ENCODE measurements around the gene FGF5.

The FGF5 gene

DNA sequence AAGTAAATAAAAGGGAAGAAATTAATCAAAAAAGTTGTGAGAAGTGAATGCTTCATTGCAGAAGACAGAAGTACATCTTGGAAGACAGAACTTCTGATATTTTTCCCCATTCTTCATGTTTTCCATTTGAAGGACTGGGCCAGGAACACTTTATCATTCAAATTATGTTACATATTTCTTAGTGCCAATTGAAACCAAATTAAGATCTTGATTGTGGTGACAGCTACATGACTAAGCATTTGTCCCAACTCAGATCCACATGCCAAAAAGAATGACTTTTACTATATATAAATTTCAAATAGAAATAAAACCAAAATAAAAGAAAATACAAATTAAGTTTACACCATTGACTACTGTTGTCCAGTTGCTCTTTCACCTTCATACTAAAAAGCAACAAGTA, 14.0 kb upstream of the FGF5 start:
- DNase-seq: no peak

GRCh38 chr4:80252953-80253352, 13.5 kb upstream of the FGF5 start:
- DNase-seq: no peak

More for the DNA sequence above, 14.0 kb upstream of the FGF5 start:
- intact Hi-C loops (cut with DNase I): no loop called here

DNA sequence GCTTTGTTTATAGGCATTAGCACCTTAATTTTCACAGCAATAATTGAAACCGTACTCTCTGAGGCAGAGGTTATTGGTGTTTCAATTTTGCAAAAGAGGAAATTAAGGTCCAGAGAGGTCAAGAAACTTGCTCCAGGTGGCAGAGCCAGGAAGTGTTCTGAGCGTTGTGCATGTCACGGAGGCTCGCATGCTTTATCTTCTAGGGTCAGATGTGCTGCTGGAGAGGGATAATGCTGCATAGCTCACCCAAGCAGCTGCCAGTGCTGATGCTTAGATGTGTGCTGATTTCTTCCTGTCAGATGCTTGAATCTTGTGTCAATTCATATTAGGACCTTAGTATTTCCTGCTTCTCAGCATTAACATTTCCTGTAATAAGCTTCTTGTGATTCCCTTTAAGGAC, 13.0 kb upstream of the FGF5 start:
- DNase-seq: no peak
- intact Hi-C loops (cut with DNase I): no loop called here

More at GRCh38 chr4:80252953-80253352, 13.5 kb upstream of the FGF5 start:
- intact Hi-C loops (cut with DNase I): no loop called here

- intact Hi-C loops (cut with DNase I): no loop called here
- DNase-seq: no peak
Measured at GRCh38 chr4:80254114-80254513, 12.3 kb upstream of the FGF5 start.

- no peak for DNase-seq
- intact Hi-C loops (cut with DNase I): no loop called here
Measured at GRCh38 chr4:80255329-80256095, 11.0 kb upstream of the FGF5 start.

DNA sequence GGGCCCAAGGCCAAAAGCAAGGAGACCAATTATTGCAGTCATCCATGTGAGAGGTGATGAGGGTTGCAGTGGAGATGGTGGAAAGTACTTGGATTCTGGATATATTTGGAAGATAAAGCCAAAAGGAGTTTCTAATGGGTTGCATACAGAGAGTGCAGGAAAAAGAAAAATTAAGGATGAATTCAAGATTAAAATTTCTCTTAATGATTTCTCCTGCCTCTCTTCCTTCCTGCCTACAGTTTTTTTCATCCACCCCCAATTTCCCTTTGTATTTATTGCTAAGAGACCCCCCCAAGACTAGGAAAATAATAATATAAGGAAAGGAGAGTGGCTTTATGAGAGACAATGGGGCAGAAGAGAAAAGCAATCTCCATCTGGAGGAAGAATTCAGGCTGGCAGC, 8.6 kb upstream of the FGF5 start:
- intact Hi-C loops (cut with DNase I): no loop called here

DNA sequence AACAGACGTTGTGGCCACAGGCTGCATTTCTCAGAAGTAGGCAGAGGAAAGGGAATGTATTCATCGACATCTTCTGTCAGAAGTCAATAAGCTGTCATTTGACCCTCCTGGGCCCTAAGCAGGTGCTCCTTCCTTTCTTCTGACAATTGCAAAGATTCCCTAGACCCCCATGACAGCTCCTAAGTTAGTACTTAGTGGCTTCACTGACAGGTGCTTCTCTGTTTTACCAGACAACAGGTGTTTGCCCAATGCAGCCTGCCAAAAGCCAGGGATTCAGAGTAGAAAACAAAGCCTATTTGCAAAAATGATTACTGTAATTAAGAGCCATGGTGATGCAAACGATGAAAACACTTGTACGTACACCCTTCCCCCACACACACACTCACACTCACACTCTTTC, 7.5 kb upstream of the FGF5 start:
- DNase-seq: no peak
- intact Hi-C loops (cut with DNase I): no loop called here

More for the DNA sequence above, 8.6 kb upstream of the FGF5 start:
- no peak for DNase-seq

- DNase-seq: no peak
- intact Hi-C loops (cut with DNase I): no loop called here
Measured at GRCh38 chr4:80259817-80260216, 6.6 kb upstream of the FGF5 start.

DNA sequence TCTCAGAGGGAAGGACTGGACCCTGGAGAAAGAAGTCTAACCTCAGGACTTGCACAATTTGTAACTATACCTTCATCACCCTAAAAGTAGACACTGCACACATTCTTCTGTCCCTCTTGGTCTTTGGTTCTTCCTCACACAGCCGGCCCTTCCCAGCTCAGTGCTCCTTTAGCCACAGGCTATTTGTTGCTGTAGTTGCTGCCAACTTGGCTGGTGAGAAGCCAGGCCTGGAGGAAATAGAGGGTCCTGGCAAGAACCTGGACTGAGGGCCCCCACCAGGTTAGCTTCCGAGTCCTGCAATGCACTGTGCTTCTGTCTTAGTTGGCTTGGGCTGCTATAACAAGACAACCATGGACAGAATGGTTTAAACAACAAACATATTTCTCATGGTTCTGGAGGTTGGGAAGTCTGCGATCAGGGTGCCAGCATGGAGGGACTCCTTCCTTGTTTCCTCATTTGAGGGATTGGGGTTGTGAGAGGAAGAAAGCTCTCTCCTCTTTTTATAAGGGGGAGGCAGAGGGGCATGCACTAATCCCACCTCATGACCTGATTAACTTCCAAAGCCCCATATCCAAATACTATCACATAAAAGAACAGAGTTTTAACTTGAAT, 4.4 kb upstream of the FGF5 start:
- intact Hi-C loops (cut with DNase I): no loop called here
- no peak for DNase-seq

GRCh38 chr4:80263541-80264351, 2.7 kb upstream of the FGF5 start:
- intact Hi-C loops (cut with DNase I): no loop called here
- DNase-seq: no peak

GRCh38 chr4:80264352-80264647, 2.2 kb upstream of the FGF5 start:
- DNase-seq: no peak
- intact Hi-C loops (cut with DNase I): no loop called here

DNA sequence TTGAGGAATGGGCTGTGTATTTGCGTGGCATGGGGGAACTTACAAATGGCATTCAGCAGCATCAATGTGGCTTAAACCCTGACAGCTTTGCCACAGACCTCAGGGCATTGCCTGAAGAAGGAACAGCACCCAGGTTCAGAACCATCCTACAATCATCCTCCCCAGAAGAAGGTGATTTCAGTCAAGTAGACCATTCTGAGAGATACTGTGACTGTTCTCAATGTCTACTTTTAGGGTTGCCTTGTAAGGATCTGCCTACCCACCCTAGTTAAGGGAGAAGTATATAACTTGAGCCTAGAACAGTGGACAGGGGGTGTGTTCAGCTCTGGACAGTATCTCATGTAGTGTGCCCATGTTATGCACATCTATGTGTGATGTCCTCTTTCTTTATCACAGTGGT, 1.6 kb upstream of the FGF5 start:
- DNase-seq: no peak
- intact Hi-C loops (cut with DNase I): no loop called here

GRCh38 chr4:80265571-80266252, 752 bp upstream of the FGF5 start:
- no peak for DNase-seq

GRCh38 chr4:80266902-80267380, 477 bp downstream of the FGF5 start:
- intact Hi-C loops (cut with DNase I): no loop called here
- DNase-seq: no peak

More at GRCh38 chr4:80265571-80266252, 752 bp upstream of the FGF5 start:
- intact Hi-C loops (cut with DNase I): no loop called here

DNA sequence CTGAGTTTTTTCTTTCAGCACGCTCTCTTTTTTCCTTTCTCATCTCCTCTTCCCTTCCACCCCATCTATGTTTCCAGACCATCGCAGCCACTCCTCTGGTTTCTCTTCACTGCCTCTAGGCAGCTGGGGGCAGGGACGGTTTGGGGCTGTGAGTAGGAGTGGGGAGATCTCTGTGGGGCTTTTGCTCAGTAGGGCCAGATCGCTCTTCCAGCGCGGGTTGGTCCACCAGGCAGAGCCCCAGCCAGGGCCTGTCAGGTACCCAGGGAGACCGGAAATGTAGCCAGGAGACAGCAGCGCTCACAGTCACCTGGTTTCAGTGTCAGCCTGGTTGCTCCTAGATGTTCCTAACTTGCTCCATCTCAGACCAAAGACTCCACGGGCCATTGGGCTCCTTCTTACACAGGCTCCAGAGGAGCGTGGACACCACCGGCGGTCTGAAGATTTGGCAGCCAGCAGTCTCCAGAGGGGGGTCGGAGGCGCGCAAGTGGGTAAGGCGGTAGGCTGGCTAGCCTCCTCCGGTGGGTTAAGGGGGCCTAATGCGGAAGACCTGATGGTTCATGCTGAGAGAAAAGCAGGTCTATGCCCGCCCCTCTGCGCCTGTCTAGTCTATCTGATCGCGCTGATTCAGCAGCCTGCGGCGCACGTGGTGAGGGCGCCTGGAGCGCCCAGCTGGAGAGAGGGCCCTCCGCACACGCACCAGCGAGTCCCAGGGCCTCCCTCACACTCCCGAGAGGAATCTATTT, 1.8 kb downstream of the FGF5 start:
- no peak for DNase-seq

DNA sequence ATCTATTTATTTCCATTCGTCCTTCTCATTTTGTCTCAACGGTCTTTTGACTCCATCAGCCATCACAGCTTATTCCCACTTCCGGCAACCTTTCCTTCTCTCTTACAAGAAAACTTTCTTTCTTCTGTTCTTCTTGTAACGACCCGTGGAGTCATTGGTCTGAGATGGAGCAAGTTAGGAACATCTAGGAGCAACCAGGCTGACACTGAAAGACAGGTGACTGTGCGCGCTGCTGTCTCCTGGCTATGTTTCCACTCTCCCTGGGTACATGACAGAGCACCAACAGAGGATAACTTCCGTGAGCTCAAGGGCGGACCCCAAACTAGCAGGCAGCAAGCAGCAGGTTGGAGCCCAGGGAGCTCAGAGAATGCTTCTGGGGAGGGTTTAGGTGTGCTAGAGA, 2.5 kb downstream of the FGF5 start:
- DNase-seq: no peak
- intact Hi-C loops (cut with DNase I): no loop called here

More for the DNA sequence above, 1.8 kb downstream of the FGF5 start:
- intact Hi-C loops (cut with DNase I): no loop called here

DNA sequence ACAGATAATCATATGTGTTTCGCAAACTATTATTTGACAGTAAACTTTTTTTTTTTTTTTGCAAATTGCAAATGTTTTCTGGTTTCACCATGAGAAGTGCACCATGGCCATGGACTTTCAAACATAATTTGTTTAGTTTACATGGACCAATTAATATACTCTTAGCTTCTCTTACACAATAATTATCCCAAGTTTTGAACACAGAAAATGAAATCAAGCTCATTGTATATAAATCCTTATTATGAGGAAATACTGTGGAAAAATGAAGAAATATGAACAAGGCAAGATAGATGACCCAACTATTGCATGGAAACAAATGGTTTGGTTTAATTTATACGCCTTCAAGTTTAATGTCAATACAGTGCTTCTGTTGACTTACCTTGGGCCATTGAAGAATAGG, 3.9 kb downstream of the FGF5 start:
- intact Hi-C loops (cut with DNase I): no loop called here

GRCh38 chr4:80270868-80271267, 4.4 kb downstream of the FGF5 start:
- no peak for DNase-seq
- intact Hi-C loops (cut with DNase I): no loop called here

More for the DNA sequence above, 3.9 kb downstream of the FGF5 start:
- DNase-seq: no peak

GRCh38 chr4:80271801-80272200, 5.3 kb downstream of the FGF5 start:
- intact Hi-C loops (cut with DNase I): no loop called here
- no peak for DNase-seq

All from head of caudate nucleus (tissue), 42 donors.